HG03457 (cell line): ENCODE results near the gene SBK1.

ENCODE experiments used
- ATAC-seq: cut with Tn5 transposase; IDR thresholded peaks from one replicate; pipeline ENCODE4 v1.9.1; 2021; ENCODE audit warnings: moderate number of reproducible peaks; ENCODE audit not compliant: unreplicated experiment

The SBK1 gene

GRCh38 chr16:28304214-28304613, 11.9 kb downstream of the SBK1 start:
- ATAC-seq: no peak

GRCh38 chr16:28307936-28308335, 15.6 kb downstream of the SBK1 start:
- no peak for ATAC-seq

GRCh38 chr16:28308794-28309584, 16.7 kb downstream of the SBK1 start:
- ATAC-seq: no peak

- no peak for ATAC-seq
Measured at GRCh38 chr16:28309811-28310311, 17.5 kb downstream of the SBK1 start.

GRCh38 chr16:28310796-28311195, 18.5 kb downstream of the SBK1 start:
- no peak for ATAC-seq

- no peak for ATAC-seq
Measured at GRCh38 chr16:28311413-28311812, 19.1 kb downstream of the SBK1 start.

GRCh38 chr16:28311913-28312312, 19.6 kb downstream of the SBK1 start:
- ATAC-seq: no peak

GRCh38 chr16:28312327-28312726, 20.0 kb downstream of the SBK1 start:
- ATAC-seq: no peak

- ATAC-seq: no peak
Measured at GRCh38 chr16:28313587-28313986, 21.3 kb downstream of the SBK1 start.

- ATAC-seq: no peak
Measured at GRCh38 chr16:28316054-28316453, 23.7 kb downstream of the SBK1 start.

- ATAC-seq: no peak
Measured at GRCh38 chr16:28317040-28317880, 24.9 kb downstream of the SBK1 start.

- no peak for ATAC-seq
Measured at GRCh38 chr16:28318042-28318744, 25.9 kb downstream of the SBK1 start.

GRCh38 chr16:28319476-28320022, 27.2 kb downstream of the SBK1 start:
- no peak for ATAC-seq

GRCh38 chr16:28320023-28320561, 27.8 kb downstream of the SBK1 start:
- no peak for ATAC-seq

- ATAC-seq: no peak
Measured at GRCh38 chr16:28320741-28321140, 28.4 kb downstream of the SBK1 start.

- ATAC-seq: no peak
Measured at GRCh38 chr16:28321700-28322411, 29.5 kb downstream of the SBK1 start.

- ATAC-seq: no peak
Measured at GRCh38 chr16:28324235-28324886, 32.0 kb downstream of the SBK1 start.

GRCh38 chr16:28324887-28325279, 32.6 kb downstream of the SBK1 start:
- ATAC-seq: no peak

GRCh38 chr16:28326881-28327610, 34.7 kb downstream of the SBK1 start:
- no peak for ATAC-seq
